ENCODE results near the gene NUDT5.

GRCh38 chr10:12121673-12122072, 74.0 kb downstream of the NUDT5 start:
- TF ChIP-seq, protein P1, sequence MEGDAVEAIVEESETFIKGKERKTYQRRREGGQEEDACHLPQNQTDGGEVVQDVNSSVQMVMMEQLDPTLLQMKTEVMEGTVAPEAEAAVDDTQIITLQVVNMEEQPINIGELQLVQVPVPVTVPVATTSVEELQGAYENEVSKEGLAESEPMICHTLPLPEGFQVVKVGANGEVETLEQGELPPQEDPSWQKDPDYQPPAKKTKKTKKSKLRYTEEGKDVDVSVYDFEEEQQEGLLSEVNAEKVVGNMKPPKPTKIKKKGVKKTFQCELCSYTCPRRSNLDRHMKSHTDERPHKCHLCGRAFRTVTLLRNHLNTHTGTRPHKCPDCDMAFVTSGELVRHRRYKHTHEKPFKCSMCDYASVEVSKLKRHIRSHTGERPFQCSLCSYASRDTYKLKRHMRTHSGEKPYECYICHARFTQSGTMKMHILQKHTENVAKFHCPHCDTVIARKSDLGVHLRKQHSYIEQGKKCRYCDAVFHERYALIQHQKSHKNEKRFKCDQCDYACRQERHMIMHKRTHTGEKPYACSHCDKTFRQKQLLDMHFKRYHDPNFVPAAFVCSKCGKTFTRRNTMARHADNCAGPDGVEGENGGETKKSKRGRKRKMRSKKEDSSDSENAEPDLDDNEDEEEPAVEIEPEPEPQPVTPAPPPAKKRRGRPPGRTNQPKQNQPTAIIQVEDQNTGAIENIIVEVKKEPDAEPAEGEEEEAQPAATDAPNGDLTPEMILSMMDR (conservative IDR thresholded peaks at IDR 0.05; ENCODE audit: low read length), result no peak
- TF ChIP-seq EZH2phosphoT487 (IDR thresholded peaks at IDR 0.05; ENCODE audit: borderline replicate concordance), result no peak
